GM12891 (cell line): Measurements from ENCODE around the gene PLEKHH1.

Experiments used
- POLR2A ChIP-seq: IDR thresholded peaks from 2 replicates; pipeline ENCODE4 v1.6.1; 2011; ENCODE audit warnings: low read depth, low read length, control low read depth
- POLR2AphosphoS5 ChIP-seq: IDR thresholded peaks from 2 replicates; pipeline ENCODE4 v1.6.1; 2011; ENCODE audit warnings: low read depth, low read length, control low read depth
- POU2F2 ChIP-seq: IDR thresholded peaks from 2 replicates; pipeline ENCODE4 v1.6.1; 2011; ENCODE audit warnings: low read depth, mild to moderate bottlenecking, control low read depth, low read length, moderate library complexity
- SPI1 ChIP-seq: IDR thresholded peaks from 2 replicates; pipeline ENCODE4 v1.6.1; 2011; ENCODE audit warnings: low read depth, low read length, control low read depth
- TAF1 ChIP-seq: IDR thresholded peaks from 2 replicates; pipeline ENCODE4 v1.6.1; 2011; ENCODE audit warnings: low read depth, low read length, control low read depth

GRCh38 chr14:67524634-67524963 lies 8.5 kb upstream of the PLEKHH1 start:
- TF ChIP-seq POLR2A: no peak
- TF ChIP-seq TAF1: no peak
- no peak for TF ChIP-seq SPI1
- TF ChIP-seq POLR2AphosphoS5: no peak
- no peak for TF ChIP-seq POU2F2
